GM13977 (cell line): ENCODE results near the gene MON1A.

ENCODE experiments used
- DNase-seq: peaks from one replicate; pipeline ENCODE4 v3.0.0; 2012; ENCODE audit warnings: low spot score
- in situ Hi-C: fragments of 300-500 bp; cut with MboI; formaldehyde crosslinking; loops from one replicate; pipeline ENCODE4 v1.12.0; 2022; ENCODE audit warnings: low sequenced_read_pairs, low pct_unique_long_range_greater_than_20kb, mixed read lengths, inconsistent platforms; ENCODE audit not compliant: unreplicated experiment
- TF ChIP-seq, protein P1 (sequence below): IDR thresholded peaks from 2 replicates; pipeline ENCODE4 v1.5.1; 2012; ENCODE audit warnings: mild to moderate bottlenecking, control low read depth; ENCODE audit not compliant: insufficient read depth; ENCODE audit errors: extremely low read depth, missing control alignments

Gene MON1A

DNA sequence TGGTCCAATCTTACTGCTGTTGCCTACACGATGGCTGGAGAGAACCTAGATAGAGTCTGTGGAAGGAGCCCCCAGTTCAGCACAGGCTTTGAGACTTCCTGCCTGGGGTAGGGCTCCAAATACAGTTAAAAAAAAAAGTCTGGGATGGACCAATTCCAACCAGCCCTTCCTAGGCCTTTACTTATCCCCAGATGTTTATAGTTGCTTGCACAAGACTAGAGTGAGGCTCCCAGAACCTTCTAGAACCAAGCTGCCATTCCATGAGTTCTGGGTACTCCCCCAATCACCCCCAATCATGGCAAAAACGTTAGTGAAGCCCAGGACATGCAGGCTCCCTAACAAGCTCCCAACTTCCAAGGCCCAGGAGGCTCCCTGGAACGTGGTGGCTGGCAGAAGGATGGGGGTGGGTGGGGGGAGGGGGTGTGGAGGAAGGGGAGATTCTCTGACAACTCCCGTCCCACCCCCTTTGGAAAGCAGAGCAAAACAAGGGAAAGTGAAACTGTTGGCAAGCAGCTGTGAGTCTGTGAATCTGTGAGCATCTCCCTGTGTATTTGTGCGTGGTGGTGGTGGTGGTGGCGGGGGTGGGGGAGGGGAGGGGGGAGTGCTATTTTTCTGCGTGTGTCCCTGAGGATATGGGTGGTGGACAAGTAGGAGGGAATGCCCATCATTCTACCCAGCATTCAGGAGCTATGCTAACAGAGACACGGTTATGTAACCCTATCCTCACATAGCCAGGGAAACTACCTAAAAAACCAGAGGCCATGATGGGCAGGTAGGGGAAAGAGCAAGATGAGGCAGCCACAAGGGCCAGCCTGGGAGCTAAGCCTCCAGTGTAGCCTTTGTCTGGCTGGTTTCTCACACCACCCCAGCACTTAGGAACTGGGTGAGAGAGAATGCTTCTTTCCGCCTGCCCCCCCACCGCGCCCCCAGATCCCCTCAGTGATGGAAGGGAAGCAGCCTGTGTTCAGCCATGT lies 28.0 kb downstream of the MON1A start:
- in situ Hi-C loops, result no loop called here
- peak; percentile 75 for DNase-seq
- TF ChIP-seq, protein P1, sequence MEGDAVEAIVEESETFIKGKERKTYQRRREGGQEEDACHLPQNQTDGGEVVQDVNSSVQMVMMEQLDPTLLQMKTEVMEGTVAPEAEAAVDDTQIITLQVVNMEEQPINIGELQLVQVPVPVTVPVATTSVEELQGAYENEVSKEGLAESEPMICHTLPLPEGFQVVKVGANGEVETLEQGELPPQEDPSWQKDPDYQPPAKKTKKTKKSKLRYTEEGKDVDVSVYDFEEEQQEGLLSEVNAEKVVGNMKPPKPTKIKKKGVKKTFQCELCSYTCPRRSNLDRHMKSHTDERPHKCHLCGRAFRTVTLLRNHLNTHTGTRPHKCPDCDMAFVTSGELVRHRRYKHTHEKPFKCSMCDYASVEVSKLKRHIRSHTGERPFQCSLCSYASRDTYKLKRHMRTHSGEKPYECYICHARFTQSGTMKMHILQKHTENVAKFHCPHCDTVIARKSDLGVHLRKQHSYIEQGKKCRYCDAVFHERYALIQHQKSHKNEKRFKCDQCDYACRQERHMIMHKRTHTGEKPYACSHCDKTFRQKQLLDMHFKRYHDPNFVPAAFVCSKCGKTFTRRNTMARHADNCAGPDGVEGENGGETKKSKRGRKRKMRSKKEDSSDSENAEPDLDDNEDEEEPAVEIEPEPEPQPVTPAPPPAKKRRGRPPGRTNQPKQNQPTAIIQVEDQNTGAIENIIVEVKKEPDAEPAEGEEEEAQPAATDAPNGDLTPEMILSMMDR, result no peak

DNA sequence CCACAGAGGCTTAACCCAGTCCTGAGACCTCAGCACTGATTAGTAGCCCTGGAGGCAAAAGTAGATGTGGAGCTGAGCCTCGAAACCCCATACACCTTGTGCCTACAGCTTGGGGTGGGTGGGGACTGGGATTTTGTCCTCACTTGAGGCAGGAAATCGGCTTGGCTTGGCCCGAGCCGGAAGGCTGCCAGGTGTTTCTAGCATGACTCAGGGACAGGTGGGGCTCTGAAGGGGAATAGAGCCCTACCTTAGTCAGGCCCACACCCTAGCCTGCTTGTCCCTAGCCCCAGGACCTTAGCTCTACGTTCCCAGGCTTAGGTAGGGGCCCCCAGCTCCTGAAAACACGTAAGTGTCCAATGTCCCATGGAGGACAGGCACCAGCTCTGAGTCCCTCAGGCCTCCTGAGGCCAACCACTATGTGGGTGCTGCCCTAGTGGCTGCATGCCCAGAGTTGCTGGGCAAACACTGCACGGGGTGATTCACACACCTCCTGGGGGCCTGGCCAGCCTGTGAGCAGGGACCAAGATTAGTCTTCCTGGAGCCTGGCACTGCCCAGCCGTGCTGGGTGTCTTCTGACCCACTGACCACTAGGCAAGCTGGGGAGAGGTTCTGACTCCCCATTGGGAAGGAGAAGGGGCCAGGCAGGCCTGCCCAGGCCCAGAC lies 29.0 kb downstream of the MON1A start:
- in situ Hi-C loops, result no loop called here
- TF ChIP-seq, protein P1, result no peak
- DNase-seq, result no peak

DNA sequence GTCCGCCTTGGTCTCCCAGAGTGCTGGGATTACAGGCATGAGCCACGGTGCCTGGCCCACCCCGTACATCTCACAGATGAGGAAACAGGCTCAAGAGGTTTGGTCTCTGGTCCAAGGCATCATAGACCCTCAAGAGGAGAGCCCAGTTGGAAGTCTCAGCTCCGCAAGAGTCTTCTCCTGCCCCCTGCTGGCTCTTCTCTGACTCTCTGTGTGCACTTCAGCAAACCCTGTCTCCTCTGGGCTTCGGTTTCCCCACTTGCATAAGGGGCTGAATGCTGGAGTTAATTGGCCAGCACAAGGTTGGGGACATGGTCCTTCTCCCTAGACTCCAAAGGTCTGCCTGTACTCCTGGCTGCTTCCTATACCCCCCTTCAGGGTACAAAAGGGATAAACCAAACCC lies 29.8 kb downstream of the MON1A start:
- in situ Hi-C loops, result no loop called here
- TF ChIP-seq, protein P1, result peak; percentile 32
- no peak for DNase-seq

DNA sequence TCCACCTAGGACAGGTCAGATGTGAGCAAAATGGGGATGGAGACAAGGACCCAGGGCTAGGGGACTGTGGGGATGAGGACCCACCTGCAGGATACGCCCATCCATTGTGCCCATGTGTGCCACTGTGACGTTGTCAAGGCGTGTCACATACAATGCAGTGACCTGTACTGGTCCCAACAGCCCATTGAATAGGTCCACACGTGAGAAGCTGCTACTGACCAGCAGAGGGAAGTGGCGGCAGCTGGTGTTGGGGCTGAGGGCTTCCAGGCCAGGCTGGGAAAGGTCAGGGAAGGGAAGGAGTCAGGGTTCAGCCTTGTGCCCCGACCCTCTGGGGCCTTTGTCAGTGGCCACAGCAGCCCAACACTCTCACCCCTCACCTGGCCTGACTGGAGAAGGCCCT lies 30.6 kb downstream of the MON1A start:
- TF ChIP-seq, protein P1, result no peak
- DNase-seq, result no peak
- in situ Hi-C loops, result no loop called here

DNA sequence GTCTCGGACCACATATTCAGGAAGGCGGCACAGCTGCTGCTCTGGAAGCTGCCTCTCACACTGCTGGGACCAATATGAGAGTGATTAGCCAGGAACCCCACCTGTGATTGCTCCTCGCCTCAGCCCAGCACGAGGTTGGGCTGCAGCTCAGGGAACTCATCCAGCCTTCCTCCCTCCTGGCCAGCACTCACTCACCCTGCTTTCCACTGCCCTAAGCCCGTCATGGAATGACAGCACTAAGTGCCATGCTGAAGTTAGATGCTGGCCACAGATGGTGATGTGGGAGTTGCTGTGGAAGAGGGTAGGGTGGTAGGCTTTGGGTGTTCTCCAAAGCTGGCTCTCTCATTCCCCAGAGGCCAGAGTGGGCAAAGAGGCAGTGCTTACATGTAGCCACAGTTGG lies 33.3 kb downstream of the MON1A start:
- in situ Hi-C loops, result no loop called here
- DNase-seq, result no peak
- TF ChIP-seq, protein P1, result no peak

DNA sequence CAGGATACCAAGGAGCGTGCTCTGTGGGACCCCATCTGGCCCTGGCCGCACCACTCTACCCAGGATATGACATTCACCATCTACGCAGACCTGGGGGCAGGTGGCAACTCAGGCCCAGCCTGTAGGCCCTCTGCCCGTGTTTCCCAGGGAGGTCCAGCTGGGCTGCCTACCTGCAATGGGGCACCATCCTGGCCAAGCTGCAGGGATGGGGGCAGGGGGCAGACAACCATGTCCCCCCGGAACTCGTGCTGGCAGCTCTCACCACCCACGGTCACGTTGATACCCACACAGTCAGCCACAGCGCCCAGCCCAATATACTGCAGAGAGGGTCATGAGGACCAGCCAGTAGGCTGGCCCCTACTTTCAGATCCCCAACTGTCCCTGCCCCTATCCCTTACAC lies 33.8 kb downstream of the MON1A start:
- TF ChIP-seq, protein P1, result no peak
- in situ Hi-C loops, result no loop called here

More for the DNA sequence above, 33.8 kb downstream of the MON1A start:
- DNase-seq, result no peak
